ENCODE results near the gene CIT. TPM values are rescaled to one million over a fixed set of nuclear protein-coding genes. Genes with fewer than 3 reads are reported as not detected.

Gene CIT
- total and polyA plus RNA-seq, 2 donors (not counting 3 experiments of a cell fraction or from before 2014, with no cell fraction given), result 13.3 to 61.8 TPM

GRCh38 chr12:119758234-119758633 is 118.9 kb downstream of the CIT start:
- H3K9me1 ChIP-seq (replicated peaks; ENCODE audit: control insufficient read depth, extremely low read depth, insufficient read depth, low read length), result no peaks in the 10 kb centered on the region
- CTCF ChIA-PET, result interaction anchor here (2.2 kb wide), 1 partner anchor 22 kb away, joined by 8 read pairs; no protein-coding TSS in a partner anchor
- no peaks in the 10 kb centered on the region for H3K27me3 ChIP-seq (ENCODE audit: control insufficient read depth in 2 of 2, insufficient read depth in 2 of 2, low read length in 2 of 2)
- H3K4me3 ChIP-seq (replicated peaks in 1 of 3; ENCODE audit: insufficient read depth in 1 of 3, low read depth in 1 of 3, low read length in 3 of 3), result no peak overlapping the region
- no peak overlapping the region for H3K9ac ChIP-seq (replicated peaks; ENCODE audit: extremely low read depth, insufficient read depth, low read length)
- POLR2A ChIA-PET, result no interaction called here
- no peaks in the 10 kb centered on the region for H4K20me1 ChIP-seq (replicated peaks; ENCODE audit: control insufficient read depth, extremely low read depth, insufficient read depth, low read length)
- dilution Hi-C loops (cut with MboI; ENCODE audit: extremely low pct_ligation_motif_present, low sequenced_read_pairs), result no loop called here
- no peaks in the 10 kb centered on the region for H3K9me3 ChIP-seq (replicated peaks; ENCODE audit: control insufficient read depth, insufficient read depth, low read length)
- FAIRE-seq (no peak), DNase-seq (ENCODE audit: low read depth, low spot score) (no peak)
- TF ChIP-seq, protein P1, sequence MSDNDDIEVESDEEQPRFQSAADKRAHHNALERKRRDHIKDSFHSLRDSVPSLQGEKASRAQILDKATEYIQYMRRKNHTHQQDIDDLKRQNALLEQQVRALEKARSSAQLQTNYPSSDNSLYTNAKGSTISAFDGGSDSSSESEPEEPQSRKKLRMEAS (IDR thresholded peaks at IDR 0.05; ENCODE audit: insufficient read depth, insufficient read length), result no peak
- TF ChIP-seq POLR2A (IDR thresholded peaks at IDR 0.05; ENCODE audit: low read depth, low read length), result no peak
- no peak for TF ChIP-seq GATA2 (IDR thresholded peaks at IDR 0.05; ENCODE audit: insufficient read depth, insufficient read length, low read depth, low read length)
- no peak for TF ChIP-seq POLR2AphosphoS5 (IDR thresholded peaks at IDR 0.05; ENCODE audit: insufficient read depth, low read depth, low read length)
- TF ChIP-seq, protein P2, sequence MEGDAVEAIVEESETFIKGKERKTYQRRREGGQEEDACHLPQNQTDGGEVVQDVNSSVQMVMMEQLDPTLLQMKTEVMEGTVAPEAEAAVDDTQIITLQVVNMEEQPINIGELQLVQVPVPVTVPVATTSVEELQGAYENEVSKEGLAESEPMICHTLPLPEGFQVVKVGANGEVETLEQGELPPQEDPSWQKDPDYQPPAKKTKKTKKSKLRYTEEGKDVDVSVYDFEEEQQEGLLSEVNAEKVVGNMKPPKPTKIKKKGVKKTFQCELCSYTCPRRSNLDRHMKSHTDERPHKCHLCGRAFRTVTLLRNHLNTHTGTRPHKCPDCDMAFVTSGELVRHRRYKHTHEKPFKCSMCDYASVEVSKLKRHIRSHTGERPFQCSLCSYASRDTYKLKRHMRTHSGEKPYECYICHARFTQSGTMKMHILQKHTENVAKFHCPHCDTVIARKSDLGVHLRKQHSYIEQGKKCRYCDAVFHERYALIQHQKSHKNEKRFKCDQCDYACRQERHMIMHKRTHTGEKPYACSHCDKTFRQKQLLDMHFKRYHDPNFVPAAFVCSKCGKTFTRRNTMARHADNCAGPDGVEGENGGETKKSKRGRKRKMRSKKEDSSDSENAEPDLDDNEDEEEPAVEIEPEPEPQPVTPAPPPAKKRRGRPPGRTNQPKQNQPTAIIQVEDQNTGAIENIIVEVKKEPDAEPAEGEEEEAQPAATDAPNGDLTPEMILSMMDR (IDR thresholded peaks at IDR 0.05; ENCODE audit: extremely low read depth in 1 of 2, insufficient read depth in 1 of 2, low read depth in 1 of 2, low read length in 2 of 2), result no peak
- TF ChIP-seq JUN (IDR thresholded peaks at IDR 0.05; ENCODE audit: borderline replicate concordance, insufficient read depth, insufficient read length, low read depth), result no peak
- TF ChIP-seq MYC (IDR thresholded peaks at IDR 0.05; ENCODE audit: low read depth, low read length), result no peak
- no peak for TF ChIP-seq FOS (IDR thresholded peaks at IDR 0.05; ENCODE audit: borderline replicate concordance, insufficient read depth, low read length)
- TF ChIP-seq EZH2 (IDR thresholded peaks at IDR 0.05; ENCODE audit: borderline replicate concordance, low read depth, low read length, severe bottlenecking), result no peak
- no peak overlapping the region for H3K4me2 ChIP-seq (ENCODE audit: insufficient read depth, low read length)
- no peaks in the 10 kb centered on the region for H3K79me2 ChIP-seq (ENCODE audit: control insufficient read depth, insufficient read depth, low read length)
- BruUV-seq (replicated peaks), result no TSS peak
- H2AFZ ChIP-seq (ENCODE audit: low read depth, low read length), result no peak overlapping the region
- H3K36me3 ChIP-seq (ENCODE audit: control insufficient read depth in 2 of 2, extremely low read depth in 1 of 2, insufficient read depth in 2 of 2, low read length in 2 of 2), result no peaks in the 10 kb centered on the region
- H3K27ac ChIP-seq (ENCODE audit: insufficient read depth, low read depth, low read length), result no peak overlapping the region
- no peaks in the 10 kb centered on the region for H3K4me1 ChIP-seq (ENCODE audit: control insufficient read depth, extremely low read depth, insufficient read depth, low read length)
- intact Hi-C loops (cut with micrococcal nuclease), result no loop called here
